BLaER1 treated with 17β-estradiol and CSF1 and Interleukin-3, amounts not matched to agents 10 nM and 100 nM (cell line): ENCODE data around the gene RTP4.
"Not testable (repeated sequence)": the region's sequence is repeated elsewhere in the genome, so short reads cannot be mapped to it uniquely, and the experiment has no call there.

Source experiments
- H3K27ac ChIP-seq, 11 experiments: shearing (Covaris generic); formaldehyde crosslinking; 2 replicates each; pipeline ENCODE4 v1.8.1; 2022
- H3K27me3 ChIP-seq, 11 experiments: shearing (Covaris generic); formaldehyde crosslinking; 2 replicates each; pipeline ENCODE4 v1.8.1; 2022
- H3K36me3 ChIP-seq, 11 experiments: shearing (Covaris generic); formaldehyde crosslinking; 2 replicates each; pipeline ENCODE4 v1.8.1; 2022
- H3K4me1 ChIP-seq, 10 experiments: shearing (Covaris generic); formaldehyde crosslinking; 2 replicates each; pipeline ENCODE4 v1.8.1; 2022
- H3K4me2 ChIP-seq, 11 experiments: shearing (Covaris generic); formaldehyde crosslinking; 2 replicates each; pipeline ENCODE4 v1.8.1; 2022
- H3K4me3 ChIP-seq, 10 experiments: shearing (Covaris generic); formaldehyde crosslinking; 2 replicates each; pipeline ENCODE4 v1.8.1; 2022
- H3K9ac ChIP-seq, 11 experiments: shearing (Covaris generic); formaldehyde crosslinking; 2 replicates each; pipeline ENCODE4 v1.8.1; 2022
- H3K9me3 ChIP-seq, 11 experiments: shearing (Covaris generic); formaldehyde crosslinking; replicated peaks in 1 of 11; 2 replicates each; pipeline ENCODE4 v1.8.1; 2022
- H4K20me1 ChIP-seq, 11 experiments: shearing (Covaris generic); formaldehyde crosslinking; 2 replicates each; pipeline ENCODE4 v1.8.1; 2022
- Cebpa-rat ChIP-seq, 11 experiments: shearing (Covaris generic); IDR thresholded peaks; 2 replicates each; pipeline ENCODE4 v1.8.1; 2022

Gene RTP4

GRCh38 chr3:187385296-187385695 lies 17.1 kb downstream of the RTP4 start:
- TF ChIP-seq Cebpa-rat (IDR thresholded peaks at IDR 0.05) = no peak
- Histone ChIP-seq H3K27ac (no peak overlapping the region), H3K36me3 (no peaks in the 10 kb centered on the region), H3K9ac (no peak overlapping the region), H3K4me1 (no peaks in the 10 kb centered on the region), H3K9me3 (no peaks in the 10 kb centered on the region), H3K4me3 (no peak overlapping the region), H3K27me3 (no peaks in the 10 kb centered on the region), H4K20me1 (no peaks in the 10 kb centered on the region), H3K4me2 (no peak overlapping the region)

GRCh38 chr3:187396661-187397060 lies 28.5 kb downstream of the RTP4 start:
- Histone ChIP-seq H3K4me2 (no peak overlapping the region), H3K36me3 (no peaks in the 10 kb centered on the region), H3K4me1 (peaks cover 0 to 6% (median 0%) of the 10 kb centered on the region in 10 experiments; a peak in 3 of 20 replicates), H3K27ac (no peak overlapping the region), H3K4me3 (no peak overlapping the region), H3K9ac (no peak overlapping the region), H3K9me3 (no peaks in the 10 kb centered on the region), H3K27me3 (no peaks in the 10 kb centered on the region), H4K20me1 (no peaks in the 10 kb centered on the region)
- no peak for TF ChIP-seq Cebpa-rat (IDR thresholded peaks at IDR 0.05)

DNA sequence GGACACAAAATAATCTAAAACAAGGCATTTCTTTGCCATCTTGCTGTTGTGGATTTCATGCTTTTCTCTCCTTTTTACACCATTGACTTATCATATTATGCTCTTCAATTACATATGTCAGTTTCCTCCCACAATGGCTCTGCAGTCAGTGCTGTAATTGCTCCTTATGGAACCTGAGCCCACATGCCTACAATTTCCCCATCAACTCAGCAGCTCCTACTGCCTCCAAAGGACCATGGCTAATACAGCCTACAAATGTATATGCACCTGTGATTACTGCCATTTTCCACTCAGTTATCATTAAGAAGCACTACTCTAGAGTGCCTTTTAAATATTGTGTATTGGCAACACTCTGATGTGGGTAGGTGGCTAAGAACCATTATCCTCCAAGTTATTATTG lies 30.8 kb downstream of the RTP4 start:
- H3K4me2 ChIP-seq = no peak overlapping the region
- H3K27ac ChIP-seq = no peak overlapping the region
- no peak for TF ChIP-seq Cebpa-rat (IDR thresholded peaks at IDR 0.05)
- no peak overlapping the region for H3K9ac ChIP-seq
- 0 out of 20 replicates have a peak, but pooled peaks cover 0 to under 1% (median 0%) of the 10 kb centered on the region in 10 experiments for H3K4me1 ChIP-seq
- H3K27me3 ChIP-seq = no peaks in the 10 kb centered on the region
- no peak overlapping the region for H3K4me3 ChIP-seq
- no peaks in the 10 kb centered on the region for H4K20me1 ChIP-seq
- no peaks in the 10 kb centered on the region for H3K36me3 ChIP-seq
- H3K9me3 ChIP-seq = no peaks in the 10 kb centered on the region

- H3K4me3 ChIP-seq = no peak overlapping the region
- H3K27me3 ChIP-seq = no peaks in the 10 kb centered on the region
- TF ChIP-seq Cebpa-rat (IDR thresholded peaks at IDR 0.05) = no peak
- H3K36me3 ChIP-seq = no peaks in the 10 kb centered on the region
- no peak overlapping the region for H3K4me2 ChIP-seq
- no peaks in the 10 kb centered on the region for H3K9me3 ChIP-seq
- H3K9ac ChIP-seq = no peak overlapping the region
- H3K27ac ChIP-seq = no peak overlapping the region
- no peaks in the 10 kb centered on the region for H4K20me1 ChIP-seq
- H3K4me1 ChIP-seq = no peaks in the 10 kb centered on the region
Observed at GRCh38 chr3:187400756-187401155, 32.6 kb downstream of the RTP4 start.

GRCh38 chr3:187401856-187402255 lies 33.7 kb downstream of the RTP4 start:
- Histone ChIP-seq H3K9ac (no peak overlapping the region), H3K27ac (no peak overlapping the region), H3K27me3 (no peaks in the 10 kb centered on the region), H3K9me3 (no peaks in the 10 kb centered on the region), H3K36me3 (no peaks in the 10 kb centered on the region), H4K20me1 (no peaks in the 10 kb centered on the region), H3K4me2 (no peak overlapping the region), H3K4me1 (no peaks in the 10 kb centered on the region), H3K4me3 (no peak overlapping the region)
- TF ChIP-seq Cebpa-rat (IDR thresholded peaks at IDR 0.05) = no peak

- Histone ChIP-seq H3K4me1 (no peaks in the 10 kb centered on the region), H3K27me3 (no peaks in the 10 kb centered on the region), H3K36me3 (no peaks in the 10 kb centered on the region), H4K20me1 (no peaks in the 10 kb centered on the region), H3K9ac (no peak overlapping the region), H3K4me3 (no peak overlapping the region), H3K27ac (no peak overlapping the region), H3K4me2 (no peak overlapping the region), H3K9me3 (no peaks in the 10 kb centered on the region)
- TF ChIP-seq Cebpa-rat (IDR thresholded peaks at IDR 0.05) = no peak
Observed at GRCh38 chr3:187403768-187404288, 35.6 kb downstream of the RTP4 start.

GRCh38 chr3:187406927-187407326 lies 38.7 kb downstream of the RTP4 start:
- H3K9ac ChIP-seq = no peak overlapping the region

DNA sequence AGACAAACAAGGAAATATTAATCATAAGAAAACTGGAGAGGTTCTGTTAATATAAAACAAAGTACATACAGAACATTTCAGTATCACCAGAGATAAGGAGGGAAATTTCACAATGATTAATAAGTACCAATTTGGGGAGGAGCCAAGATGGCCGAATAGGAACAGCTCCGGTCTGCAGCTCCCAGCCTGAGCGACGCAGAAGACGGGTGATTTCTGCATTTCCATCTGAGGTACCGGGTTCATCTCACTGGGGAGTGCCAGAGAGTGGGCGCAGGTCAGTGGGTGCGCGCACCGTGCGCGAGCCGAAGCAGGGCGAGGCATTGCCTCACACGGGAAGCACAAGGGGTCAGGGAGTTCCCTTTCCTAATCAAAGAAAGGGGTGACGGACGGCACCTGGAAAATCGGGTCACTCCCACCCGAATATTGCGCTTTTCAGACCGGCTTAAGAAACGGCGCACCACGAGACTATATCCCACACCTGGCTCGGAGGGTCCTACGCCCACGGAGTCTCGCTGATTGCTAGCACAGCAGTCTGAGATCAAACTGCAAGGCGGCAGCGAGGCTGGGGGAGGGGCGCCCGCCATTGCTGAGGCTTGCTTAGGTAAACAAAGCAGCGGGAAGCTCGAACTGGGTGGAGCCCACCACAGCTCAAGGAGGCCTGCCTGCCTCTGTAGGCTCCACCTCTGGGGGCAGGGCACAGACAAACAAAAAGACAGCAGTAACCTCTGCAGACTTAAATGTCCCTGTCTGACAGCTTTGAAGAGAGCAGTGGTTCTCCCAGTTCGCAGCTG lies 44.0 kb downstream of the RTP4 start:
- not testable (repeated sequence) for H4K20me1 ChIP-seq, H3K36me3 ChIP-seq, H3K9me3 ChIP-seq, H3K27me3 ChIP-seq, H3K4me3 ChIP-seq, H3K4me2 ChIP-seq, H3K4me1 ChIP-seq, H3K9ac ChIP-seq, H3K27ac ChIP-seq

More at GRCh38 chr3:187406927-187407326, 38.7 kb downstream of the RTP4 start:
- TF ChIP-seq Cebpa-rat (IDR thresholded peaks at IDR 0.05) = no peak
- Histone ChIP-seq H3K9me3 (no peaks in the 10 kb centered on the region), H4K20me1 (no peaks in the 10 kb centered on the region), H3K27me3 (no peaks in the 10 kb centered on the region), H3K4me1 (no peaks in the 10 kb centered on the region), H3K27ac (no peak overlapping the region), H3K4me2 (no peak overlapping the region), H3K4me3 (no peak overlapping the region), H3K36me3 (no peaks in the 10 kb centered on the region)
